HEK293T (cell line): ENCODE results near the gene GRAMD4.

Source experiments
- CTCF ChIA-PET: fragments of 350-600 bp; formaldehyde crosslinking; extraction: SDS; loops from one replicate; lab custom pipeline; 2021; ENCODE audit warnings: antibody characterized with exemption, inconsistent platforms; lab: Yijun Ruan, JAX
- POLR2A ChIA-PET: fragments of 350-600 bp; formaldehyde crosslinking; extraction: SDS; loops from one replicate; lab custom pipeline; 2020; ENCODE audit warnings: antibody characterized with exemption, inconsistent platforms; lab: Yijun Ruan, JAX
- DNase-seq: peaks from one replicate; pipeline ENCODE4 v3.0.0; 2012; ENCODE audit warnings: mixed read lengths; ENCODE audit errors: extremely low spot score
- ARNT ChIP-seq: fragments of 450-650 bp; IDR thresholded peaks from 2 replicates; pipeline ENCODE4 v1.6.1; 2017; ENCODE audit warnings: mild to moderate bottlenecking
- BHLHE40 ChIP-seq: fragments of 450-650 bp; IDR thresholded peaks from 2 replicates; pipeline ENCODE4 v1.6.1; 2016; ENCODE audit warnings: mild to moderate bottlenecking, moderate library complexity, borderline replicate concordance
- CTBP1 ChIP-seq: fragments of 450-650 bp; IDR thresholded peaks from 2 replicates; pipeline ENCODE4 v1.6.1; 2016; ENCODE audit warnings: borderline replicate concordance
- ELF4 ChIP-seq: fragments of 450-650 bp; IDR thresholded peaks from 2 replicates; pipeline ENCODE4 v1.6.1; 2017; ENCODE audit warnings: antibody characterized with exemption
- FOXA1 ChIP-seq: fragments of 450-650 bp; IDR thresholded peaks from 2 replicates; pipeline ENCODE4 v1.6.1; 2016; ENCODE audit warnings: mild to moderate bottlenecking
- FOXK2 ChIP-seq: fragments of 450-650 bp; IDR thresholded peaks from 2 replicates; pipeline ENCODE4 v1.6.1; 2016; ENCODE audit warnings: mild to moderate bottlenecking
- FOXM1 ChIP-seq: fragments of 450-650 bp; IDR thresholded peaks from 2 replicates; pipeline ENCODE4 v1.6.1; 2017; ENCODE audit warnings: mild to moderate bottlenecking, borderline replicate concordance
- HDGF ChIP-seq: fragments of 450-650 bp; IDR thresholded peaks from 2 replicates; pipeline ENCODE4 v1.6.1; 2017; ENCODE audit warnings: antibody characterized with exemption, borderline replicate concordance
- L3MBTL2 ChIP-seq: fragments of 450-650 bp; conservative IDR thresholded peaks from 2 replicates; pipeline ENCODE4 v1.6.1; 2016; ENCODE audit warnings: mild to moderate bottlenecking
- LEF1 ChIP-seq: fragments of 450-650 bp; IDR thresholded peaks from 2 replicates; pipeline ENCODE4 v1.6.1; 2017; ENCODE audit warnings: mild to moderate bottlenecking, borderline replicate concordance
- NFRKB ChIP-seq: fragments of 450-650 bp; IDR thresholded peaks from 2 replicates; pipeline ENCODE4 v1.6.1; 2016; ENCODE audit warnings: mild to moderate bottlenecking, moderate library complexity
- SP1 ChIP-seq: fragments of 450-650 bp; IDR thresholded peaks from 2 replicates; pipeline ENCODE4 v1.6.1; 2017
- SUZ12 ChIP-seq: fragments of 450-650 bp; IDR thresholded peaks from 2 replicates; pipeline ENCODE4 v1.6.1; 2016; ENCODE audit warnings: mild to moderate bottlenecking
- TARDBP ChIP-seq: fragments of 450-650 bp; IDR thresholded peaks from 2 replicates; pipeline ENCODE4 v1.6.1; 2016
- ZNF384 ChIP-seq: fragments of 450-650 bp; IDR thresholded peaks from 2 replicates; pipeline ENCODE4 v1.6.1; 2016
- TF ChIP-seq, protein P1 (sequence below): fragments of 450-650 bp; IDR thresholded peaks from 2 replicates; pipeline ENCODE4 v1.6.1; 2016

The GRAMD4 gene

DNA sequence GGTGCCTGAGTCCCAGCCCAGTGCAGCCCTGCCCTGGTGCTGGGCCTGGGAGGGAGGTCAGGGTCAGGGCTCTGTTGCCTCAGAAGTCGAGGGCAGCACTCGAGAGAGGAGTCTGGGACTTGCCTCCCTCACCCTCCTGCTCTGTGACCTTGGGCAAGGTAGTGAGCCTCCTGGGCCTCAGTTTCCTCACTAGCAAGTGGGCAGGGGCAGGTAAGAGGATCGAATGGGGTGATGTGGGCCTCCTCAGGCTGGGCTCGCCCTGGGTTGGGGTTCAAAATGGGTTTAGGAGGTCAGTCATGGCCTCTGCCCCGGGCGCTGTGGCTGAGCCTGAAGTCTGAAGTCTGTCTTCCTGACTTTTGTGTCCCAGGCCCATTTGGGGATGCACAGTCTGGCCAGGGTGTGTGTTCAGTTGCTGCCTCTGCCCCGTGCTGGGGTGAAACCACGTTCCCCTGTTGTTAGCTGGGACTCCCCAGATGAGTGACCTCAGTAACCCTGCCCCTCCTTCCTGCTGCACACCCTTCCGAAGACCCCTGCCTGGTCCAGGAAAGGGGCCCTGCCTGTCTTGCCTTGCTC, 41.8 kb upstream of the GRAMD4 start:
- ChIA-PET POLR2A (no interaction called here), CTCF (no interaction called here)
- TF ChIP-seq FOXA1 (no peak), ELF4 (no peak), SUZ12 (no peak), BHLHE40 (no peak), FOXM1 (no peak), FOXK2 (no peak), HDGF (no peak), CTBP1 (no peak), TARDBP (no peak), L3MBTL2 (no peak), SP1 (no peak), ARNT (no peak)
- TF ChIP-seq, protein P1, sequence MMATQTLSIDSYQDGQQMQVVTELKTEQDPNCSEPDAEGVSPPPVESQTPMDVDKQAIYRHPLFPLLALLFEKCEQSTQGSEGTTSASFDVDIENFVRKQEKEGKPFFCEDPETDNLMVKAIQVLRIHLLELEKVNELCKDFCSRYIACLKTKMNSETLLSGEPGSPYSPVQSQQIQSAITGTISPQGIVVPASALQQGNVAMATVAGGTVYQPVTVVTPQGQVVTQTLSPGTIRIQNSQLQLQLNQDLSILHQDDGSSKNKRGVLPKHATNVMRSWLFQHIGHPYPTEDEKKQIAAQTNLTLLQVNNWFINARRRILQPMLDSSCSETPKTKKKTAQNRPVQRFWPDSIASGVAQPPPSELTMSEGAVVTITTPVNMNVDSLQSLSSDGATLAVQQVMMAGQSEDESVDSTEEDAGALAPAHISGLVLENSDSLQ, result no peak
- DNase-seq, result no peak

- DNase-seq, result no peak
- no peak for TF ChIP-seq L3MBTL2
- TF ChIP-seq ZNF384, result no peak
- TF ChIP-seq ARNT, result no peak
- TF ChIP-seq ELF4, result no peak
- no peak for TF ChIP-seq FOXM1
- TF ChIP-seq FOXK2, result no peak
- TF ChIP-seq HDGF, result no peak
- no peak for TF ChIP-seq NFRKB
- no peak for TF ChIP-seq LEF1
- CTCF ChIA-PET, result no interaction called here
- POLR2A ChIA-PET, result no interaction called here
Observed at GRCh38 chr22:46578824-46579561, 41.2 kb upstream of the GRAMD4 start.

DNA sequence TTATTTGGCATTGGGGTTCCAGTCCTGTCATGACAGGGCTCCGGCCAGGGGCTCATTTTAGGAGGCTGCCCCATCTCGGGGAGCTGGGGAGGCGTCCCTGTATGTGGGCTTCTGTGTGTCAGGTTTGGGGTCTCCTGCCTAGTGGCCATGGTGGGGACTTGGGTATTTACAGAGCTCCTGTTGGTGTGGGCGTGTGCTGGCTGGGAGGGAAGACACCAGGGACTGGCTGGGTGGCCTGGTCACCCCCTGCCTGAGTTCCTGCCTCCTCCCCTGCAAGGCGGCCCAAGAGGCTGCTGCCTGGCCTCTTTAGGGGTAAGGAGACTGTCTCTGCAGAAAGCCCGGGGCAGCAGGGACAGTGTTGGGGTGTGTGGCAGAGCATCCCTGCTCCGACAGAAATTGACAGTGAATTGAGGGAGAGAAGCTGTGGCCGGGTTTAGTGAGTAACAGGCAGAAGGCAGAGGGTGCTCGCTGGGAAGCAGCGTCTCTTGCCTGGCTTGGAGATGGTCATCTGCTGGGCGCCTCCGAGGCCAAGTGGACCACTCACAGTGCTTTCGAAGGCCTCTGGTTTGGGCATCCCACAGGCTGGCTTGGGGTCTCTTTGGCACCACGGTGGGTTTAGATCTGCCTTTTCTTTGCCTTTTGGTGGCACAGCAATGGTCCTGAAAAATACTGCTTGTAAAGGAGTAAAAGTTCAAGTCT, 40.3 kb upstream of the GRAMD4 start:
- TF ChIP-seq ARNT, result no peak
- TF ChIP-seq, protein P1, result no peak
- TF ChIP-seq SUZ12, result no peak
- no peak for TF ChIP-seq HDGF
- no peak for TF ChIP-seq NFRKB
- TF ChIP-seq CTBP1, result no peak
- no peak for TF ChIP-seq BHLHE40
- no peak for TF ChIP-seq FOXM1
- TF ChIP-seq ELF4, result no peak
- TF ChIP-seq FOXK2, result no peak
- TF ChIP-seq ZNF384, result no peak
- no peak for TF ChIP-seq SP1
- TF ChIP-seq FOXA1, result no peak
- TF ChIP-seq TARDBP, result no peak
- TF ChIP-seq LEF1, result no peak
- no peak for TF ChIP-seq L3MBTL2
- no peak for DNase-seq
- ChIA-PET CTCF (no interaction called here), POLR2A (no interaction called here)

DNA sequence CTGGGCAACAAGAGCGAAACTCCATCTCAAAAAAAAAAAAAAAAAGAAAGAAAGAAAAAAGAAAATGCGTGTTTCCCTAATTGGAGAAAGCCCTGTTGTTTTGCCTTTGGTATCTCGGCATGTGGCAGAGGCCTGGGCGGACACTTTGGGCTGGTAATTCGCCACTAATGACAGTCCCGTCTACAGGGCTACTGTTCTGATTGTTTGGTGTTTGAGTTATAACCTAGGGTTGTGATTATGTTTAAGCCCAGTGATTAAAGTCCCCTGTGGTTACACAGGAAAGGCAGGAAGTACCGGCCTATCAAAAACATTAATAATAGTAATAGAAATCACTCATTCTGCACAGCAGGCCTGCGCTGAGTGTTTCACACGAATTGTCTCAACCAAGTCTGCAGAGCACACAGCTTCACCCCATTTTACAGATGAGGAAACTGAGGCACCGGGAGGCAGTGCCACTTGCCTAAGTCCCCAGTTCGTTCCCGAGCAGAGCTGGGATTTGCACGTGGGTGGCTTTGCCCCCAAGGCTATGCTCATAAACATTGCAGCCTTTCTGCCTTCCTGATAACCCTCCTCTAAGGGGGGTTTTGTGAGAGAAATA, 39.1 kb upstream of the GRAMD4 start:
- POLR2A ChIA-PET, result no interaction called here
- TF ChIP-seq FOXA1, result no peak
- no peak for TF ChIP-seq L3MBTL2
- no peak for TF ChIP-seq HDGF
- TF ChIP-seq SUZ12, result no peak
- no peak for TF ChIP-seq TARDBP
- TF ChIP-seq CTBP1, result no peak
- no peak for TF ChIP-seq SP1
- TF ChIP-seq FOXM1, result no peak
- TF ChIP-seq ARNT, result no peak
- no peak for TF ChIP-seq LEF1
- no peak for TF ChIP-seq ELF4
- TF ChIP-seq, protein P1, result no peak
- no peak for TF ChIP-seq BHLHE40
- no peak for TF ChIP-seq ZNF384
- no peak for TF ChIP-seq FOXK2
- no peak for TF ChIP-seq NFRKB
- no peak for DNase-seq
- CTCF ChIA-PET, result no interaction called here

- CTCF ChIA-PET, result interaction anchor here (0.8 kb wide), 1 partner anchor 49 kb away, joined by 3 read pairs; no protein-coding TSS in a partner anchor
- POLR2A ChIA-PET, result interaction anchor here (1.0 kb wide), 1 partner anchor 93 kb away, joined by 3 read pairs; no protein-coding TSS in a partner anchor
- no peak for DNase-seq
- TF ChIP-seq SP1 (no peak), ARNT (no peak), HDGF (no peak), SUZ12 (no peak), FOXK2 (no peak)
- TF ChIP-seq, protein P1, result peak; percentile 41
Observed at GRCh38 chr22:46581538-46582244, 38.5 kb upstream of the GRAMD4 start.
